Stimulated activated CD4-positive, alpha-beta T cell treated with anti-CD3 and anti-CD28 coated beads, Interleukin-15, amount 100 ng/mL, for 24 hours (primary cell): Measurements from ENCODE around the gene MBD5.

Experiments
- DNase-seq: peaks from one replicate; pipeline ENCODE4 v3.0.0-alpha.2; 2020

Gene MBD5

DNA sequence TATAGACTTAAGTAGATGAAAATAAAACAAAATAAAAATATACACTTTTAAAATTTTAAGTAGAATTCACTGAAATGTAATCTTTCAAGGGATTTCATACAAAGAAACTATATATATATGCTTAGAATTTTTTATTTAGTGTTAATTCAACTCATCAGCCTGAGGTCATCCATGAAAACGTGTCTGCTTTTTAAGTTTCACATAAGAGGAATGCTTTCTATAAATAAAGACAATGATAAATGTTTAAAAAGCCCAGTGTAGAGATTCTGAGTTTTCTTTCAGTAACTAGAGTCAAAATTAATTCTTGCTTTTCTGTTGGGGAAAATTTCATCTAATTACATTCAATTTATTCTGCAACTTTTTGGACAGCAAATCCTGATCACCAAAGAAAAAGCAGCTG lies 213.3 kb downstream of the MBD5 start:
- DNase-seq: no peak

DNA sequence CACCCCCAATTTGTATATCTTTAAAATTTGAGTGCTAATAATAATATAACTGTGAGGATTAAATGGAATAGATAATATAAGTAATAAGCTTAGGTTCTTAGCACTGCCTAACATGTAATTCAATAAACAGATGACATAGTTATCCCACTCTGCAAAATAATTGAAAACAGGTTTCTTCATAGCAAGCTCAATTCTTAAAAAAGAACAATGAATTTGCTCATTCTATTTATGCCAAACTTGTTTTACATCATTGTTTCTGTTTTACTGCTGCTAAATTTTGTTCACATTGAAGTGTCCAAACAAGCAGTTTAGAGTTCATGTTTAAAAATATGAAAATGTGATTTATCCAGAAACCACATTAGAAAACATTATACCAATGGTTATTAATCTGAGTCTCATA lies 217.0 kb downstream of the MBD5 start:
- no peak for DNase-seq

DNA sequence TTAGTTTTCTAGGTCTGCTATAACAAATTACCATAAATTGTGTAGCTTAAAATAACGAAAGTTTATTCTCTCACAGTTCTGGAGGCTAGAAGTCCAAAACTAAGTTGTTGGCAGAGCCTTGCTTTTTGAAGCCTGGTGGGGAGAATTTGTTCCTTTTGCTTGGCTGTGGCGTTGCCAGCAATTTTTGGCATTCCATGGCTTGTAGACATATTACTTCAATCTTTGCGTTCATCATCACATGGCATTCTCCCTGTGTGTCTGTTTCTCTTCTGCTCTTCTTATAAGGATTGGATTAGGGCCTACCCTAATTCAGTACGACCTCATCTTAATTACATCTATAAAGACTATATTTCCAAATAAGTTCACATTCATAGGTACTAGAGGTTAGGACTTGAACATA lies 217.7 kb downstream of the MBD5 start:
- no peak for DNase-seq

DNA sequence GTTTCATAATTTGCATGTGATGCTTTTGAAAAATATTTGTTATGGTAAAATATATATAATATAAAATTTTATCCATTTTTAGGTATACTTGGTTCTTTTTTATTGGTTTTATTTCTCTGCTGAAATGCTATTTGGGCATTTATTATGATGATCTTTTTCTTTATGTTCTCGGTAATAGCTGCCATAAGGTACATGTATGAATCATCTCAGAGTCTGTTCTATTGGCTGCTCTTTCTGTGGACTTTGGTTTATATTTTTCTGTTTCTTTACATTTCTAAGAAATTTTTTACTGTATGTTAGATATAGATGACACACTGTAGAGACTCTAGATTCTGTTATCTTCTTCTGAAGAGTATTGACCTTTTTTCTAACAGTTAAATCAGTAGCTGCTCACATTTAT lies 219.9 kb downstream of the MBD5 start:
- DNase-seq: no peak

DNA sequence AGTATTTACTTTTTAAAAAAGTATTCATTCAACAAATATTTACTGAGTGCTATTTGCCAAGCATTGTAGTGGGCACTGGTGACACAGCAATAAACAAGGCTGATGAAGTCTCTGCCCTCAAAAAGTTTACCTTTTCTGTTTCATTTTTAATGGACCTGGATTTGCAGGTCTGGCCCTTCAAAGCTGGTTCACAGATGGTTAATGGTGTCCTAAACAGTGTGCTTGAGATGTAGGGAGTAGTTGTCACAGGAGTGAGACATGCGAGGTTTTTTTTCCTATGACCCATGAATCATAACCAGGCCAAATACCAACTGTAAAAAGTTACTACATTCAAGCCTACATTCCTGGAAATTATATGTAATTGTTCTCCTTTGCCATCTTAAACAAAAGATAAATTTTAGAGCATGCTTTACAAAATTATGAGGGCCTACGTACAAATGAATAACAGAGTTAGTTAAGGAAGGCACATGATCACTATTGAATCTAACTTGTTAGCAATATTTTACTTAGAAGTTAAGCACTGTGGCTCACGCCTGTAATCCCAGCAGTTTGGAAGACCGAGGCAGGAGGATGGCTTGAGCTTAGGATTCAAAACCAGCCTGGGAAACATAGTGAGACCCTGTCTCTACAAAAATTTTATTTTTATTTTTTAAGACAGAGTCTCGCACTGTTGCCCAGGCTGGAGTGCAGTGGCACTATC lies 223.9 kb downstream of the MBD5 start:
- no peak for DNase-seq

DNA sequence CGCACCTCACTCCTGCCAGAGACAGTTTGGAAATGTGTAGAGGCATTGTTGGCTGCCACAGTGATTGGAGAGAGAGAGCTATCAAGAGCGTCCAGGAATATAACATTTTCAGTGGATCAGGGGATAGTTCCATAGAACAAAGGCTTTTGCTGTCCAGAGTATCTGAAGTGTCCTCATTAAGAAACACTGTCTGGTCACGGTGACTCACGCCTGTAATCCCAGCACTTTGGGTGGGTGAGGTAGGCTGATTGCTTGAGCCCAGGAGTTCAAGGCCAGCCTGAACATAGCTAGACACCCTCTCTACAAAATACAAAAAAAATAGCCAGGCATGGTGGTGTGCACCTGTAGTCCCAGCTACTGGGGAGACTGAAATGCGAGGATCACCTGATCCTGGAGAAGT lies 231.1 kb downstream of the MBD5 start:
- DNase-seq: no peak

DNA sequence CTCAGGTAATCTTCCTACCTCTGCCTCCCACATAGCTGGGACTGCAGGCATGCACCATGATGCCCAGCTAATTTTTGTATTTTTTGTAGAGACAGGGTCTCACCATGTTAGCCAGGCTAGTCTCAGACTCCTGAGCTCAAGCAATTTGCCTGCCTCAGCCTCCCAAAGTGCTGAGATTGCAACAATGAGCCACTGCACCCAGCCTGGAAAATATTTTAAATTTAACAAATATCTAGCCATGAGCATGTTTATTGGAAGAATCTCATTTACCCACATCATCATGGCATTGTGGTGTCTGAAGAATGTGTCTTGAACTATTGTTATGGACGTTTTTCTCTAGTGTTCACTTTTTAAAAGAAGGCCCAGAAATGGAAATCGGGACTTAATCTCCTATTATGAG lies 231.8 kb downstream of the MBD5 start:
- no peak for DNase-seq

DNA sequence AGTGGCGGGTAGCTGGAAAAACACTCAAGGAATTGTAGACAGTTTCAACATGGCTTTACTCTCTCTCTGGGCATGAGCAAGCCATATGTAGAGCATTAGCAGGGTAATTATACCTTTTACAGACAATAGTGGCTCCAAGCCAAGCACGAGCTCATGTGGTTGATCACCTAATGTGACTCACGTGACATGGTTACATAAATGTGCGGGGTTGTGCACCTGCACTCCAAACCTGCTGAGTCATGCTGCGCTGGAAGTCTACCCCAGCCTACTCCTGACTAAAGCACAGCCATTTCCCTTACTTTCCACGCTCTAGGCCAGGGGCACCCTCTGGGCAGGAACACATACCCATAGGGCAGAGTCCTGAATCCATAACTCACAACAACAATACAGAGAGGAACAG lies 232.8 kb downstream of the MBD5 start:
- no peak for DNase-seq

DNA sequence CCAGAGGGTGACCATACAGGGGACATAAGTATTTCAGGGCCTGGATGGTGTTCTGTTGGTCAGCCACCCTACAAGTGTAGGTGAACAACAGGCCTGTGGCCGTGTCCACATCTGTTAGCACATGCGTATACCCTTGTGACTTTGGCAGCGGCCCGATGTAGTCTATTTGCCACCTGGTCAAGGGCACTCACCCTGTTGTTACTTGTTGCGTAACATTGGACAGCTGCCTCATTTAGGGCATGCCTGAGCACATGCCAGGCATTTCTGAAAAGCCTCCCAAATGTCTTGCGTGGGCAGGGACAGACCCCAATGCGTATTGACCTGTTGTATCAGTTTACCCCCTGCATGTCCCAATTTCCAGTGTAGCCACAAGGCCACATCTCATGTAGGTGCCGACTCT lies 235.0 kb downstream of the MBD5 start:
- DNase-seq: no peak

DNA sequence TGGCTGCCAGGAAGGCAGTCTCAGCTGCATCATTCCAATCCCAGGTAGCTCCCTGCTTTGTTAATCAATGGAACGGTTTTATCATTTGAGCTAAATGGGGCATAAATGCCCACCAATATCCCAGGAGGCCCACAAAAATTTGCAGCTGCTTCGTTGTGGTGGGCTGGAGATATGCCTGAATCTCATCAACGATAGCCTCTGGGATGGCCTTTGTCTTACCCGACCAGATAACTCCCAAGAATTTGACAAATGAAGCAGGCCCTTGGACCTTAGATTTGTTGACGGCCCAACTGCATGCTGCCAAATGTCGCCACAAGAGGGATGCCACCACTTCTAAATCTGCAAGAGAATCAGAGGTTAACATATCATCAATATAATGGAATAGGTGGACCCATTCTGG lies 236.4 kb downstream of the MBD5 start:
- no peak for DNase-seq

DNA sequence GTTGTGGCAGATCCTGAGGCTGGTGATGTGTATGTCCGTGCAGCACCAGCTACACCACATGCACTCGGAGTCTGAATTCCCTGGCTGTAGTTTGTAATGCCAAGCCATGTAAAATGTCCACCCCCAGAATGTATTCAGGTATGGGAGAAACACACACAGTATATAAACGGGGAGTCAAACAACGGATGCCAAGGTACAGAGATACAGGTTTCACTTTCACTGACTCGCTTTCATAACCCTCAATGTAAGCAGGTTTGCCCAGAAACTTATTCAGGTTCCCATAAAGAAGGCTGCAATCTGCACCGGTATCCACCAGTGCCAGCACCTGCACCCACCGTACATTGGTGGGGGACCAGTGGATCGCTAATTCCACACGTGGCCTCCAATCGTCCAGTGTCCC lies 237.2 kb downstream of the MBD5 start:
- DNase-seq: no peak

DNA sequence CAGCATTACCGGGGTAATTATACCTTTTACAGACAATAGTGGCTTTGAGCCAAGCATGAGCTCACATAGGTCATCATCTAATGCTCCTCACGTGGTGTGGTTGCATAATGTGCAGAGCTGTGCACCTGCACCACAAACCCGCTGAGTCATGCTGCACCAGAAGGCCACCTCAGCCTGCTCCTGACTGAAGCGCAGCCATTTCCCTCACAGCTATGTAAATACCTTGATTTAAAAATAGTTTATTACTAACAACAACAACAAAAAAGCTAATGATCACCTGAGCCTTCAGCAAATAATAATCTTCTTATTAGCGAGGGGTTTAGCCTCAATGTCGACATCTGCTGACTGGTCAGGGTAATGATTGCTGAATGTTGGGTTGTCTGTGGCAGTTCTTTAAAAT lies 238.8 kb downstream of the MBD5 start:
- DNase-seq: no peak

DNA sequence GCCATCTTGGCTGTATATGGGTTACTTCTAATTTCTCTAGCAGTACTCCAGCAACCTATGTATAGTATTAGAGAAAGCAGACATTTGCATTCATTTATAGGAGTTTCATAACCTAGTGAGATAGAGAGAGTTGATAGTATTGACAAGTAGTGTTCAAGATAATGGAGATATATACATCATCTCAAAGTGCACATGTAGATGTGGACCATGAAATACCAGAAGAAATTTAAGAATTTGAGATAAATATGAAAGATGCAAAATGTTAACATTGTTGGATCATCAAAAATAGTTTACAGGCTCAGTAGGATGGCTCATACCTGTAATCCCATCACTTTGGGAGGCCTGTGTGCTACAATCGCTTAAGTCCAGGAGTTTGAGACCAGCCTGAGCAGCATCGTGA lies 243.0 kb downstream of the MBD5 start:
- no peak for DNase-seq

DNA sequence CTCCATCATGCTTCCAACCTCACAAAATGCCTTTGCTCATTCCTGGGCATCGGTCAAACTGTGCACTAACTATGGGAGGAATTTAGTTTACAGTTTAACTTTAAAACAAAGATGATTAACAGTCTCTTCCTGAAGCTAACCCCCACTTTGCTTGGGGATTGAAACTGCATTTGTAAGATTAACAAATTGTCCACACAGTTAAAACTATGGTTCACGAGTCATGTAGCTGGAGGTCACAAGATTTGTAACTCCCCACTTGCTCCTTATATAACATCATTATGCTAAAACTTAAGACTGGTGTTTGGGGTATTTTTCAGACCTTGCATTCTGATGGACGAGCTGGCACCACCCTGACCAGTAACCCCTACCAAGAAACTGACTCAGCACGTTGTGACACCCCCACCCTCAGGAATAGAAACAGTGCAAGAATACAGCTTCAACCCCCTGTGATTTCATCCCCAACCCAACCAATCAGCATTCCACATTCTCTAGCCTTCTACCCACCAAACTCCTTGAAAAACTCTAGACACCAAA lies 252.3 kb downstream of the MBD5 start:
- no peak for DNase-seq

DNA sequence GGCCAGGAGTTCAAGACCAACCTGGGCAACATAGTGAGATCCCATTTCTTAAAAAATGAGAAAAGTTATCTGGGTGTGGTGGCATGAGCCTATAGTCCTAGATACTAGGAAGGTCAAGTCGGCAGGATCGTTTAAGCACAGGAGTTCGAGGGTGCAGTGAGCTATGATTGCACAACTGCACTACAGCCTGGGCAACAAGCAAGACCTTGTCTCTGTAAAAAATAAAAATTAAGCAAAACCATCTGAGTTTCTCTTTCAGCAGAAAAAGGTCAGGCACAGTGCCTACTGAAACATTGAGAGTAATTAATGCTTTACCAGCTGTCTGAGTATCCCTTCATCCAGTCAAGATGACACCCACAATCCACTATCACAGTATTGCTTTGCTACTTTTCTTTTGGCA lies 258.3 kb downstream of the MBD5 start:
- no peak for DNase-seq

DNA sequence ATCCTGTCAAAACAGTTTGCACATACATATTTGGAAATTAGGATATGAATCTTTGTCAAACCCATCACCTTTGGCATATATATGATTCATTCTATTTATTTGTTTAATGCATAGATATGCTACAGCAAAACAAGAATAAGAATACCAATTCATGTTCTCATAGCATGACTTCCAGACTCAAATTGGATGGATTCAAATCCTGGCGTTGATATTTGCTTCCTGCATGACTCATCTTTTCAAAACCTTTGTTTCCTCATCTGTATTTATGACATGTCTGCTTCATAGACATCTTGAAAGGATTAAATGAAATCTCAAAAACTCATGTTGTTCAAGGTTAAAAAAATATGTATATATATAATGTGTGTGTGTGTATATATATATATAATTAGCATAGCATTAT lies 261.3 kb downstream of the MBD5 start:
- DNase-seq: no peak

DNA sequence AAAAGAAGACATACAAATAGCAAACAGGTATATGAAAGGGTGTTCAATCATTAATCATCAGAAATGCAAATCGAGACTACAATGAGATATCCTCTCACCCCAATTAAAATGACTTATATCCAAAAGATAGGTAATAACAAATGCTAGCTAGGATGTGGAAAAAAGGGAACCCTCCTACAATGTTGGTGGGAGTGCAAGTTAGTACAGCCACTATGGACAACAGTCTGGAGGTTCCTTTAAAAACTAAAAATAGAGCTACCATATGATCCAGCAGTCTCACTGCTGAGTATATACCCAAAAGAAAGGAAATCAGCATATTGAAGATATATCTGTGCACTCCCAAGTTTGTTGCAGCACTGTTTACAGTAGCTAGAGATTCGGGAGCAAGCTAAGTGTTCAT lies 271.5 kb downstream of the MBD5 start:
- DNase-seq: no peak

DNA sequence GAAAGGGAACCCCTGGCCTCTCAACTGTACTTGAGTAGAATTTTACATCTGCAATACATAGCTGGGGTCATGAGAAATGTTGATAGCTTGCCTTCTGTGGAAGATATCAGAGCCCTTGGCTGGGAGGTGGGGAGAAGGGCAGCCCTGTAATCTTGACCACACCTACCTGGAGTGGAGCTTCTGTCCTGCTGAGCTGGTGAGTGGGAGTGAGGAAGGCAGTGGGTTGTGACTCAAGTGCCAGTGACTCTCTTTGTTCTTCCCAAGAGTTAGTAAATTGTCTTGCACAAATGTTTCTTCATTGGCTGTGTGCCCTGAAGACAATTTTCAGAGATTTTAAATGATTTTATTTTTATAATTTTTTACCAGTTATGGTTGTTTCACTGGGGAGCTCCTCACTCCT lies 277.3 kb downstream of the MBD5 start:
- no peak for DNase-seq

DNA sequence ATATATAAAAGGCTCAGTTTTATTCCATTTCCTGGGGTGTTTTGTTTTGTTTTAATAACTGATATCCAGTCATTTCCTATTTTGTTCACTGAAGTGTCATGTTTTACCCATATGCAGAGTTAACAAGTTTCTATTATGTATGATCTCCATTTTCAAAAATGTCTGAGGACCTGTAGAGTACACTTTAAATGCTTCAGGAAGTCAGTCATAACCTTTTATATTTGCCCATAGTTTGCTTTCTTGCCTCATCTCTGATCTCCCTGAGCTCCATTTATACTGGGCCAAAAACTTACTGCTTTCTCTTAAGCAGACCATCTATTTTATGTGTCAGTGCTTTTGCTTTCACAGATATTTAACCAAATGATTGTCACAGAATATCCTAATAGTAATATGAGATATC lies 278.7 kb downstream of the MBD5 start:
- no peak for DNase-seq

DNA sequence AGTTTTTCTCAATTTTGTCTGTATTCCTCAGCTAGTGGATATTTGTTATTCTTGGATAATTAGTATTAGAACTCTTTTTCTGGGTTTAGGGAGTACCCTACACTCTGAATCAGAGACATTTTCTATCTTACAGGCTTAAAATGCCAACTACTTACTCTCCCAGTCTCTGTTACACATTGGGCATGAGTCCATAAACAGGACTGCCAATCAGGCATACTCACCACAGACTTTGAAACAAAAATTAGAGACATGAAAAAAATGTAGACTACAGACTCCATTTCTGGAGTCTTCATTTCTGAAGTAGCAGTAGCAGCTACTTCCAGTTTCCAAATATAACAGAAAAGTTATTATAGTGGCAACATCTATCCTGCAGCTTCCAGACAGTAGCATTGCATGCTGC lies 279.7 kb downstream of the MBD5 start:
- no peak for DNase-seq

DNA sequence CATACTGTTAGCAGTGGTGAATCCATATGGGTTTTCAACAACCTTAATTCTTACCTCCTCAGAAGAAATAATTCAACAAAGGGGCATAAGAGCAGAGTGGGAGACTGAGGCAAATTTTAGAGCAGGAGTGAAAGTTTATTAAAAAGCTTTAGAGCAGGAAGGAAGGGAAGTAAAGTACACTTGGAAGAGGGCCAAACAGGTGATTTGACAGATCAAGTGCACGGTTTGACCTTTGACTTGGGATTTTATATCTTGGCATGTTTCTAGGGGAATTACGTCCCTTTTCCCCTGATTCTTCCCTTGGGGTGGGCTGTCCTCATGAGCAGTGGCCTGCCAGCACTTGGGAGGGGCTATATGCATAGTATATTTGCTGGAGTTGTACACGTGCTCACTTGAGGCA lies 280.5 kb downstream of the MBD5 start:
- DNase-seq: no peak

DNA sequence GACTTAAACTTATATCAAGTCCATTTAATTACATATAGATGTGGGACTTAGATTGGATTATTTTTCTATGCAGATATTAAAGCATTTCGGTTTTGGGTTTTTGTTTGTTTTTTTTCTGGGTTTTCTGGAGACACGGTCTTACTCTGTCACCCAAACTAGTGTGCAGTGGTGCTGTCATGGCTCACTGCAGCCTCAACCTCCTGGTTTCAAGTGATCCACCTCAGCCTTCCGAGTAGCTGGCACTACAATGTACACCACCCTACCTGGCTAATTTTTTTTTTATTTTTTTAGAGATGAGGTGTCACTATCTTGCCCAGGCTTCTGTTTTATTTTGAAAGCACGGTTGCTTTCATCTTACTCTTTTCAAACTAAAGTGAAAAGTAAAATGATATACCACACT lies 281.6 kb downstream of the MBD5 start:
- no peak for DNase-seq

DNA sequence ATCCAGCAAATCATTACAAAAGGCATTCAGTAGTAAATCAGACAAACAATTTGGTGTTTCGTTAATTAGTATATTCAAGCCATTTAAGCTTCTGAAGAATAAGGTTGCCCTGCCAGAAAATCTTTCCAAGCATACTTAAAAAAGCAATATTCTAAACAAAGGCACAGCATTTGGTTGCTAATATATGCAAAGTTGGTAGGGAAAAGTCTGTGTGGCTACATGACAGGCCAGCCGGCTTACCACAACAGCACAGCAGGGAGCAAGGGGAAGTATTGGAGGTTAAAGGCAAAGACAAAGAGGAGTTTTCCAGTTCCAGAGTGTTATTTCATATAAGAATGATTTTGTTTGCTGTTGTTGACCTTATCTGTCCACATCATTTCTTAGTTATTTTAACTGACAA lies 282.3 kb downstream of the MBD5 start:
- DNase-seq: no peak

DNA sequence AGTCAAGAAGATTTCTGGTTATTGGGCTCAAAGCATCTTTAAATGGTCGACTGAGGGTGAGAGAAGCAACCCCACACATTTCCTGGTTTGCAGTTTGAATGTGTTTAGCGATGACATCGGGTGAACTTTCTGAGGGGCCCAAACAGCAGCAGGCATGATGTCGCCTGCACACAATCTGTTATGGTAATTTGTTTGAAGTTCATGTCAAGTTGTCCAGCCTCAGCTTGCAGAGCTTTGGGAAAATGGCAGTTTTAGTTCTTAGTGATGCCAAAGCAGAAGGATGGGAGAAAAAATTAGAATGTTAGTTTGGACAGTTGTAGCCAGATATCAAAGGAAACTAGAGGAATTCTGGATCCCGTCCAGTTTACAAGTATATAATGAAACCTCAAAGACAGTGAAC lies 284.6 kb downstream of the MBD5 start:
- no peak for DNase-seq

DNA sequence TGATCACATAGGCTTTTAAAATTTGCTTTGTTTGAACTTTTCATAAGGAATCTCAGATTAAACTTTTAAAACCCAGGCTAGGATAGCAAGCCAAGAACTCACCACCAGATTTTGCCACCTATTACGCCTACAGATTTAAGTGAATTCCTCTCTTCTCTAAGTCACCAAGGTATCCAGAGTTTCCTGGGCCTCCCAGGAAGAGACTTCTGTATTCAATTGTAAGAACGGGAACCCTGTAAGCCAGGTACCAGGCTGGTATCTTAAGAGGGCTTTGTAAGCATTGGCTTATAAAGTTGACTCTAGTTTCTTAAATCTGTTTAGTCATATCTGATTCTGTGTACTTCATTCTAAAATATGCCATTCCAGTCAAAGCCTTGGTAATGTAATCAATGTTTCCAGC lies 285.1 kb downstream of the MBD5 start:
- DNase-seq: no peak

DNA sequence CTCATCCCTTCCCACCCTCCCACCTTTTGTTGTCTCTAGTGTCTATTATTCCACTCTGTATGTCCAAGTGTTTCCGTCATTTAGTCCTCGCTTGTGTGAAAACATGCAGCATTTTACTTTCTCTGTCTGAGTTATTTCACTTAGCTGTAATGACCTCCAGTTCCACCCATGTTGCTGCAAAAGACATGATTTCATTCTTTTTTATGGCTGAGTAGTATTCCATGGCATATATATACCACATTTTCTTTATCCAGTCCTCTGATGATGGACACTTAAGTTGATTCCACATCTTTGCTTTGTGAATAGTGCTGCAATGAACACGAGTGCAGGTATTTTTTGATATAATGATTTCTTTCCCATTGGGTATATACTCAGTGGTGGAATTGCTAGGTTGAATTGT lies 296.7 kb downstream of the MBD5 start:
- DNase-seq: no peak
